GM23338 (cell line): ENCODE results near the gene DRC1. TPM values are rescaled to one million over a fixed set of nuclear protein-coding genes. Genes with fewer than 3 reads are reported as not detected.

Experiments
- ATAC-seq: fragments of 200-7000 bp; cut with Tn5 transposase; 3 replicates; pipeline ENCODE4 v1.9.1; 2020
- DNase-seq: peaks from one replicate; pipeline ENCODE4 v3.0.0-alpha.2; 2015; ENCODE audit warnings: low spot score
- H2AFZ ChIP-seq: fragments of 200-600 bp; sonication (generic); 2 replicates; pipeline ENCODE4 v1.8.0; 2016; ENCODE audit warnings: antibody characterized with exemption, mild to moderate bottlenecking, moderate library complexity
- H3F3A ChIP-seq: fragments of 200-600 bp; sonication (generic); replicated peaks from 2 replicates; pipeline ENCODE4 v1.8.0; 2017; ENCODE audit warnings: antibody characterized with exemption, mixed run types, low read depth
- H3K27ac ChIP-seq: fragments of 200-600 bp; sonication (generic); 2 replicates; pipeline ENCODE4 v1.6.1; 2016; ENCODE audit warnings: low read depth
- H3K27me3 ChIP-seq: fragments of 200-600 bp; sonication (generic); 2 replicates; pipeline ENCODE4 v1.8.0; 2016; ENCODE audit warnings: mild to moderate bottlenecking, mixed run types, moderate library complexity; ENCODE audit not compliant: insufficient read depth
- H3K36me3 ChIP-seq: fragments of 200-600 bp; sonication (generic); 2 replicates; pipeline ENCODE4 v1.8.0; 2016; ENCODE audit warnings: mild to moderate bottlenecking; ENCODE audit not compliant: insufficient read depth
- H3K4me1 ChIP-seq: fragments of 200-600 bp; sonication (generic); 2 replicates; pipeline ENCODE4 v1.8.0; 2016; ENCODE audit warnings: mild to moderate bottlenecking, moderate library complexity; ENCODE audit not compliant: insufficient read depth
- H3K4me2 ChIP-seq: fragments of 200-600 bp; sonication (generic); 2 replicates; pipeline ENCODE4 v1.7.1; 2017; ENCODE audit warnings: mixed run types
- H3K4me3 ChIP-seq: fragments of 200-600 bp; sonication (generic); 2 replicates; pipeline ENCODE4 v1.6.1; 2016; ENCODE audit warnings: mixed run types
- H3K79me2 ChIP-seq: fragments of 200-600 bp; sonication (generic); replicated peaks from 2 replicates; pipeline ENCODE4 v1.8.0; 2017; ENCODE audit warnings: mild to moderate bottlenecking; ENCODE audit not compliant: insufficient read depth
- H3K9me2 ChIP-seq: fragments of 200-600 bp; sonication (generic); 2 replicates; pipeline ENCODE4 v1.8.0; 2017; ENCODE audit not compliant: insufficient read depth
- H4K20me1 ChIP-seq: fragments of 200-600 bp; sonication (generic); replicated peaks from 2 replicates; pipeline ENCODE4 v1.8.0; 2017; ENCODE audit warnings: mild to moderate bottlenecking; ENCODE audit not compliant: insufficient read depth
- H3K27ac Mint-ChIP-seq: 2 replicates; pipeline ENCODE4 v1.8.0; 2020; ENCODE audit warnings: inconsistent platforms, mild to moderate bottlenecking, moderate library complexity, mixed read lengths
- H3K27me3 Mint-ChIP-seq: 3 replicates; pipeline ENCODE4 v1.8.0; 2022; ENCODE audit warnings: low read depth, mild to moderate bottlenecking, moderate library complexity, mixed read lengths, inconsistent platforms; ENCODE audit not compliant: insufficient read depth, poor library complexity
- H3K36me3 Mint-ChIP-seq: 3 replicates; pipeline ENCODE4 v1.8.0; 2021; ENCODE audit warnings: low read depth, mild to moderate bottlenecking, inconsistent platforms, moderate library complexity, mixed read lengths
- H3K4me1 Mint-ChIP-seq: 3 replicates; pipeline ENCODE4 v1.8.0; 2020; ENCODE audit warnings: mild to moderate bottlenecking, inconsistent platforms, mixed read lengths
- H3K4me3 Mint-ChIP-seq: 3 replicates; pipeline ENCODE4 v1.8.0; 2021; ENCODE audit warnings: moderate library complexity, mild to moderate bottlenecking, inconsistent platforms, mixed read lengths
- H3K9me3 Mint-ChIP-seq: 3 replicates; pipeline ENCODE4 v1.8.0; 2020; ENCODE audit warnings: moderate library complexity, mild to moderate bottlenecking, inconsistent platforms, mixed read lengths
- CREB1 ChIP-seq: fragments of 250-450 bp; sonication (Bioruptor Pico); IDR thresholded peaks from 2 replicates; pipeline ENCODE4 v1.5.0; 2020; ENCODE audit warnings: low read depth, mild to moderate bottlenecking, moderate library complexity
- CTCF ChIP-seq, 2 experiments: fragments of 200-600 bp in 1 of 2; sonication (generic) in 1 of 2; conservative IDR thresholded peaks; 2 replicates each; pipeline versions ENCODE4 v1.5.1 to v1.6.1; 2016 to 2017; ENCODE audit warnings: antibody characterized with exemption in 2 of 2, low read depth in 2 of 2, mild to moderate bottlenecking in 2 of 2, moderate library complexity in 1 of 2
- ETS1 ChIP-seq: IDR thresholded peaks from 2 replicates; pipeline ENCODE4 v1.6.1; 2016; ENCODE audit warnings: antibody characterized with exemption
- EZH2 ChIP-seq: fragments of 200-600 bp; sonication (generic); IDR thresholded peaks from one replicate; pipeline ENCODE4 v1.8.0; 2017; ENCODE audit warnings: antibody characterized with exemption, mild to moderate bottlenecking, low read depth; ENCODE audit not compliant: unreplicated experiment
- EZH2phosphoT487 ChIP-seq: fragments of 200-600 bp; sonication (generic); IDR thresholded peaks from one replicate; pipeline ENCODE4 v1.8.1; 2018; ENCODE audit warnings: antibody characterized with exemption; ENCODE audit not compliant: unreplicated experiment
- JUNB ChIP-seq: IDR thresholded peaks from one replicate; pipeline ENCODE4 v1.6.1; 2016; ENCODE audit warnings: antibody characterized with exemption; ENCODE audit not compliant: unreplicated experiment
- NANOG ChIP-seq: IDR thresholded peaks from 2 replicates; pipeline ENCODE4 v1.6.1; 2016; ENCODE audit warnings: antibody characterized with exemption, borderline replicate concordance
- POLR2AphosphoS5 ChIP-seq: IDR thresholded peaks from 2 replicates; pipeline ENCODE4 v1.6.1; 2016; ENCODE audit warnings: antibody characterized with exemption, low read depth
- REST ChIP-seq: IDR thresholded peaks from one replicate; pipeline ENCODE4 v1.6.1; 2018; ENCODE audit warnings: antibody characterized with exemption; ENCODE audit not compliant: unreplicated experiment
- STAT1 ChIP-seq: IDR thresholded peaks from one replicate; pipeline ENCODE4 v1.6.1; 2016; ENCODE audit warnings: antibody characterized with exemption; ENCODE audit not compliant: unreplicated experiment
- ZNF114 ChIP-seq: fragments of 250-450 bp; sonication (Bioruptor Pico); IDR thresholded peaks from 2 replicates; pipeline ENCODE4 v1.5.0; 2020; ENCODE audit warnings: mild to moderate bottlenecking, moderate library complexity
- ZNF331 ChIP-seq: fragments of 250-450 bp; sonication (Bioruptor Pico); IDR thresholded peaks from 2 replicates; pipeline ENCODE4 v1.5.0; 2020; ENCODE audit warnings: low read depth, mild to moderate bottlenecking, moderate library complexity
- ZNF462 ChIP-seq: fragments of 250-450 bp; sonication (Bioruptor Pico); IDR thresholded peaks from 2 replicates; pipeline ENCODE4 v1.5.0; 2020; ENCODE audit warnings: mild to moderate bottlenecking, moderate library complexity
- polyA plus RNA-seq: library from polyadenylated mRNA; unstranded; fragments of >200 nt; fragmentation: Nextera tagmentation; extraction: Ambion mirVana; gene quantifications from 2 replicates; pipeline ENCODE4 v1.2.1, GENCODE V29; 2016
- total RNA-seq: library from RNA; depleted of rRNA; stranded (reverse); fragments of >200 nt; shearing (Covaris generic); gene quantifications from 2 replicates; pipeline ENCODE4 v1.2.3, GENCODE V29; 2014

DRC1 gene
- total and polyA plus RNA-seq, 2 experiments from 2014 or later, result 0.45 TPM; not detected in 1

GRCh38 chr2:26472821-26473655 is 71.3 kb downstream of the DRC1 start:
- H4K20me1 ChIP-seq, result no peaks in the 10 kb centered on the region; the same call in 1 of the 2 replicates
- DNase-seq (no peak), ATAC-seq (no peak)
- Mint-ChIP-seq H3K4me3 (no peak overlapping the region), H3K27ac (no peak overlapping the region), H3K4me1 (peaks cover 4% of the 10 kb centered on the region), H3K36me3 (no peaks in the 10 kb centered on the region), H3K27me3 (peaks cover 19% of the 10 kb centered on the region), H3K9me3 (no peaks in the 10 kb centered on the region; the same call in 1 of the 3 replicates)
- TF ChIP-seq CREB1 (CRISPR knock-in tag) (no peak), EZH2phosphoT487 (no peak), ZNF114 (no peak), ETS1 (no peak), CTCF (conservative IDR thresholded peaks at IDR 0.05; ENCODE audit: low read depth in 2 of 2) (no peak), NANOG (no peak), REST (no peak), JUNB (no peak), ZNF462 (CRISPR knock-in tag) (no peak), ZNF331 (CRISPR knock-in tag) (no peak), POLR2AphosphoS5 (no peak), STAT1 (no peak), EZH2 (no peak)
- no peak overlapping the region for H3K4me3 ChIP-seq
- H3F3A ChIP-seq, result 0 out of 2 replicates have a peak, but pooled peaks cover 6% of the 10 kb centered on the region
- no peak overlapping the region for H3K4me2 ChIP-seq
- H3K4me1 ChIP-seq, result peaks cover 7% of the 10 kb centered on the region; the same call in 1 of the 2 replicates
- H2AFZ ChIP-seq, result no peak overlapping the region
- H3K27ac ChIP-seq, result no peak overlapping the region
- H3K36me3 ChIP-seq, result no peaks in the 10 kb centered on the region
- no peaks in the 10 kb centered on the region for H3K27me3 ChIP-seq
- no peaks in the 10 kb centered on the region for H3K79me2 ChIP-seq
- no peaks in the 10 kb centered on the region for H3K9me2 ChIP-seq
